Neutrophil (primary cell): ENCODE results near the gene LIG3.
A peak's percentile ranks its signal among the peaks of the same experiment; 100 is the strongest.

Experiments used
- H3K27ac ChIP-seq: fragments of 200-600 bp; sonication (generic); 2 replicates; pipeline ENCODE4 v1.5.1; 2016; ENCODE audit warnings: mild to moderate bottlenecking, moderate library complexity
- H3K27me3 ChIP-seq: fragments of 200-600 bp; sonication (generic); 2 replicates; pipeline ENCODE4 v1.6.0; 2016; ENCODE audit warnings: mild to moderate bottlenecking
- H3K36me3 ChIP-seq: fragments of 200-600 bp; sonication (generic); 2 replicates; pipeline ENCODE4 v1.5.1; 2017
- H3K4me1 ChIP-seq, 2 experiments: fragments of 200-600 bp in 1 of 2; sonication (generic) in 1 of 2; 1 replicate in 1 of 2; 2 replicates in 1 of 2; pipeline versions ENCODE4 v1.5.1 to v1.6.1; 2013 to 2016; ENCODE audit warnings: low read depth in 1 of 2, low read length in 1 of 2, mild to moderate bottlenecking in 1 of 2, moderate library complexity in 1 of 2; ENCODE audit not compliant: control insufficient read depth in 1 of 2, insufficient read depth in 1 of 2
- H3K4me3 ChIP-seq, 2 experiments: fragments of 200-600 bp in 1 of 2; sonication (generic) in 1 of 2; 1 replicate in 1 of 2; 2 replicates in 1 of 2; pipeline ENCODE4 v1.5.1; 2013 to 2016; ENCODE audit warnings: low read depth in 1 of 2, low read length in 1 of 2, mild to moderate bottlenecking in 1 of 2, moderate library complexity in 1 of 2
- H3K9me3 ChIP-seq: fragments of 200-600 bp; sonication (generic); 2 replicates; pipeline ENCODE4 v1.5.1; 2016
- TF ChIP-seq, protein P1 (sequence below): fragments of 200-600 bp; sonication (generic); IDR thresholded peaks from 2 replicates; pipeline ENCODE4 v1.5.1; 2016; ENCODE audit warnings: antibody characterized with exemption

The LIG3 gene

DNA sequence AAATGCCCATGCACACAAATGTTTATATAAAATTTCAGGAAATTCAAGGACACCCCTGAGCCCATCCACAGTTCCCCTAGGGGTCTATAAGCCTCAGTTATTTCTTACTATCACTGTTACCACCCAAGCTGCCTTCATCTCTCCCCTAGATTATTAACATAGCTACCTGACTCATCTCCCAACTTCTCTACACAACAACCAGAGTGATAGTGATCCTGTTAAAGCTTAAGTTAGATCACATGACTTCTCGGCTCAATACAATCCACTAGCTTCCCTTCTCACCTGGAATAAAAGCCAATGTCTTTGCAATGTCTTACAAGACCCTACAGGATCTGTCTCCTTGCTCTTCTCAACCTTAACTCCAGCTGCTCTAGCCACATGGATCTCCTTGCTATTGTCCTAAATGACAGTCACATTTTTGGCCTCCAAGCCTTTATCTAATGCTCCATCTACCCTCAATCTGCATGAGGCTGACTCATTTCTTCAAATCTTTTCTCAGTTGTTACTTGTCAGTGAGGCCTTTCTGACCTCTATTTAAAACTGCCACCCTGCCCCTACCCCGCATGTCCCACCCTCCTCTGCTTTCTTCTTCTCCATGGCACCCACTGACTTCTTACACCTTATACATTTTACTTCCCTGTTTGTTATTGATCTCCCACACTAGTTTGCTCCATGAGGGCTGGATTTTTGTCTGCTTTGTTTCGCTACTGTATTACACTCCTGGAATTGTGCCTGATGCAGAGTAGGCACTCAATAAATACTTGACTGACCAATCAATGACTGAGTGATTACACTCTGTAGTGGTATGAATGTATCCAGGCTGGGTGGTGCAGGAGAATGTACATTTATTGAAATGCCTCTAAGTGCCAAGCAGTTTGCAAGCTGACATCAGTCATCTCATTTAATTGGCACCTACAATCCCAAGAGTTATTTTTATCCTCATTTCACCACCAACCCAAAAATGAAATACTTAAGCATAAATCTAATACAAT is 5.2 kb upstream of the LIG3 start:
- H3K4me3 ChIP-seq, result no peak overlapping the region
- H3K27ac ChIP-seq, result no peak overlapping the region
- peaks cover 6 to 8% of the 10 kb centered on the region in 2 experiments for H3K4me1 ChIP-seq
- TF ChIP-seq, protein P1, sequence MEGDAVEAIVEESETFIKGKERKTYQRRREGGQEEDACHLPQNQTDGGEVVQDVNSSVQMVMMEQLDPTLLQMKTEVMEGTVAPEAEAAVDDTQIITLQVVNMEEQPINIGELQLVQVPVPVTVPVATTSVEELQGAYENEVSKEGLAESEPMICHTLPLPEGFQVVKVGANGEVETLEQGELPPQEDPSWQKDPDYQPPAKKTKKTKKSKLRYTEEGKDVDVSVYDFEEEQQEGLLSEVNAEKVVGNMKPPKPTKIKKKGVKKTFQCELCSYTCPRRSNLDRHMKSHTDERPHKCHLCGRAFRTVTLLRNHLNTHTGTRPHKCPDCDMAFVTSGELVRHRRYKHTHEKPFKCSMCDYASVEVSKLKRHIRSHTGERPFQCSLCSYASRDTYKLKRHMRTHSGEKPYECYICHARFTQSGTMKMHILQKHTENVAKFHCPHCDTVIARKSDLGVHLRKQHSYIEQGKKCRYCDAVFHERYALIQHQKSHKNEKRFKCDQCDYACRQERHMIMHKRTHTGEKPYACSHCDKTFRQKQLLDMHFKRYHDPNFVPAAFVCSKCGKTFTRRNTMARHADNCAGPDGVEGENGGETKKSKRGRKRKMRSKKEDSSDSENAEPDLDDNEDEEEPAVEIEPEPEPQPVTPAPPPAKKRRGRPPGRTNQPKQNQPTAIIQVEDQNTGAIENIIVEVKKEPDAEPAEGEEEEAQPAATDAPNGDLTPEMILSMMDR, result no peak
- H3K9me3 ChIP-seq, result no peaks in the 10 kb centered on the region
- H3K27me3 ChIP-seq, result no peaks in the 10 kb centered on the region
- no peaks in the 10 kb centered on the region for H3K36me3 ChIP-seq

DNA sequence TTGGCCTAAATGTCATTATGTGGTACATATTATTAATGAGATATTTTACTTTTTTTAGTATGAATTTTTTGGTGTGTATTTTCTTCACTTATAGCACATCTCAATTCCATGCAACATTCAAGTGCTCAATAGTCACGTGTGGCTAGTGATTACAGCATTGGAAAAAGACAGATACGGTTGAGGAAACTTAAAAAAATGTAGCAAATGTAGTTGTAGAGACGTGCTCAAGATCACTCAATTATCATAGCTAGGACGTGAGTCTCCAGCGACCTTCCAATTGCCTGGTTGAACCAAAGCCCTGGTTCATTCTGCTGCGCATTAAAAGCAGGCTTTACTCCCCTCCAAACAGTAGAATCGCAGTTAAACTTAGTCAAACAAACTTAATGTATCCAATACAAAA is 1.2 kb upstream of the LIG3 start:
- TF ChIP-seq, protein P1, result no peak
- Histone ChIP-seq H3K4me1 (peaks cover 22 to 24% of the 10 kb centered on the region in 2 experiments), H3K4me3 (no peak overlapping the region), H3K9me3 (no peaks in the 10 kb centered on the region), H3K27ac (no peak overlapping the region), H3K36me3 (no peaks in the 10 kb centered on the region), H3K27me3 (no peaks in the 10 kb centered on the region)

DNA sequence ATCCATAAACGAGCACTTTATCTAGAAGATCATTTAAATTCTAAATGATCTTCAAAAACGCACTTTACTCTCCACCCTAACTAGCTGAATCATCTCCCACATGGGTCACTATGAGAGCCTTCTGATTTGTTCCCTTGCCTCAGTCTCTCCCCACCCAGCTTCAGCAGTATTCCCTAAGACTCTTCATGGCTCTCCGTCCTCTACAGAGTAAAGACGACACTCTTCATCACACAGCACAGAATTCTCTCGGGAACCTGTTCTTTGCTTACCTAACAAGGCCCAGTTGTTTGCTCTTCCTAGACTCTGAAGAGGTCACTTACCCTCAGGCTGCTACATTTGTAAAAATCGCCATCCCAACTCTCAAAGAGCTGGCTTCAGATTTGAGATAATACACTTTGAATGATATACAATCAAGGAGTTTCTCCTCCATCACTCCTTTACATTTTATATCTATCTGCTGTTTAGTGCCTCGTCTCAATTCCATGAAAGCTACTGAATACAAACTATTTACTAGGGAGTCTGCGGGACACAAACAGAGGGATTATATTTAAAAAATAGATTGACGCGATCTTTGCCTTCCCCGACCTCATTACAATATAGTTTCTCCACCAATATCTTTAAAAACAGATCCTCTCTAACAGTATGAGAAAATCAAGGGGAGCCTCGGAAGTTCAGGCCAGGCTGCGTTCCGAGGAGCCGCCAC is 511 bp upstream of the LIG3 start:
- TF ChIP-seq, protein P1, result no peak
- peak overlapping the region; percentile 86 for H3K27ac ChIP-seq
- H3K27me3 ChIP-seq, result no peaks in the 10 kb centered on the region
- no peaks in the 10 kb centered on the region for H3K36me3 ChIP-seq
- peaks cover 22 to 24% of the 10 kb centered on the region in 2 experiments for H3K4me1 ChIP-seq
- H3K9me3 ChIP-seq, result no peaks in the 10 kb centered on the region
- peak overlapping the region; percentile 79 to 80 for H3K4me3 ChIP-seq

DNA sequence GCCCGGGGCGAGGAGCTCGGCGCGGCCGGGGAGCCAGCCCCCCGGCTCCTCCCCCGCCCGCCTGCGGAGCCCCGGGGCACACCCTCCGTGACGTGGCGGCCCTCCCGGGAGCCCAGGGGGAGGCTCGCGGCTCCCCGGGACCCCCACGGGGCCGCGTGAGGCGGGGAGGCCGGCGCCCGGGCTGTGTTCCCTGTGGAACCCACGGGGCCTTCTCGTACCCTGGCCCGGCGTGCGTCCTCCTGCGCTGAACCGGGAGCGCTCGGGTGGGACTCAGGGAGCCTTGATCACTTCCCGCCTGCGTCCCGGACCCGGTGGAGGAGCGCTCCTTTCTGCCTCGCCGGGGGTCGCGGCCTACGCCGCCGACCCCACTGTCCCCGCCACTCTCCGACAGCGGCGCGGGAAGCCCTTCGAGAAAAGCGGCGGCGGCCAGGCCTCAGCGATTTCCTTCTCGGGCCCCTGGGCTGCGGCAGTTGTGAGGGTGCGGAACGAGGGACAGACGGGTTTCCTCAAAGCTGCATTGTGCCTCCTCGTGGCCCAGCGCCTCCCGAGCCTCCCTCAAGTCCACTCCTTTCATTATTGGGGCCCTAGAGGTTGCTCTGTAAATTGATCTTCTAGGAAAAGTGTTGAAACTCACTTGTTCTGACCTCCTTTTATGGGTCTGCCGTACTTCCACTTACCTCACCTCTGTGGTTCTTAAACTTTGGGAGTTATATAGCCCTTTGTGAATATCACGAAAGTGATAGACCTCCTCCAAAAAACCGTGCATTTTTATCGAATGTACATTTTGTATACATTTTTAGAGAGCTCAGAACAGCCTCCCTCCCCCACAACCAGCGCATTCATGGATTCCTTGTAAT is 597 bp downstream of the LIG3 start:
- TF ChIP-seq, protein P1, result no peak

More for the DNA sequence above, 597 bp downstream of the LIG3 start:
- Histone ChIP-seq H3K9me3 (no peaks in the 10 kb centered on the region), H3K27me3 (no peaks in the 10 kb centered on the region), H3K36me3 (peaks cover 5% of the 10 kb centered on the region), H3K27ac (peak overlapping the region; percentile 86), H3K4me3 (peak overlapping the region; percentile 79 to 80), H3K4me1 (peaks cover 22 to 24% of the 10 kb centered on the region in 2 experiments)
